Measurements from ENCODE around the gene PSMC3IP. TPM values are rescaled to one million over a fixed set of nuclear protein-coding genes. Genes with fewer than 3 reads are reported as not detected.
"Not testable (repeated sequence)": the region's sequence is repeated elsewhere in the genome, so short reads cannot be mapped to it uniquely, and the experiment has no call there.

The PSMC3IP gene
- total RNA-seq, 2 experiments from 2014 or later: 2.6 to 3.4 TPM

- no peaks in the 10 kb centered on the region for H3K27me3 Mint-ChIP-seq
- no peak overlapping the region for H3K4me3 ChIP-seq (ENCODE audit: low read length)
Observed at GRCh38 chr17:42553161-42553818, 24.2 kb downstream of the PSMC3IP start.

GRCh38 chr17:42552736-42553135, 24.8 kb downstream of the PSMC3IP start, which contains the start of gene HSD17B1:
Gene HSD17B1 (plus strand): TSS chr17:42552923. CDS start chr17:42552934, 11 bp downstream.
- intact Hi-C loops (cut with DNase I, micrococcal nuclease); H3K9me3 Mint-ChIP-seq; H3K27me3 Mint-ChIP-seq; ATAC-seq (ENCODE audit: poor library complexity); H3K36me3 ChIP-seq (ENCODE audit: insufficient read depth, low read length); H3K36me3 Mint-ChIP-seq (ENCODE audit: low read depth); H3K27ac ChIP-seq (ENCODE audit: low read depth in 1 of 2, low read length in 2 of 2); CTCF ChIA-PET; H3K9me3 ChIP-seq (ENCODE audit: control insufficient read depth in 1 of 2, insufficient read depth in 1 of 2, low read length in 2 of 2); DNase-seq; H3K27me3 ChIP-seq (ENCODE audit: control insufficient read depth in 1 of 2, insufficient read depth in 2 of 2, low read length in 2 of 2): not testable (repeated sequence)
- H3K4me3 ChIP-seq (ENCODE audit: low read length): peak within 1 kb of the TSS; percentile 84
- peak within 1 kb of the TSS; percentile 93 for H3K4me3 Mint-ChIP-seq
- H3K4me1 Mint-ChIP-seq (ENCODE audit: low read depth): peaks cover 39% of the 10 kb centered on the region
- POLR2A ChIA-PET: interaction anchor here (1.2 to 2.6 kb wide), 2 partner anchors 17 to 241 kb away, joined by 3 to 14 read pairs; partner anchors contain the start of gene NAGLU
- H3K27ac Mint-ChIP-seq: peak within 1 kb of the TSS; percentile 90
- H3K4me1 ChIP-seq (ENCODE audit: insufficient read depth, low read length): peaks cover 43% of the 10 kb centered on the region

More at GRCh38 chr17:42553161-42553818, 24.2 kb downstream of the PSMC3IP start:
- ATAC-seq (ENCODE audit: poor library complexity) (no peak), DNase-seq (peak in 1 of 14 experiments; percentile 37)
- Histone ChIP-seq H3K27ac (ENCODE audit: low read depth in 1 of 2, low read length in 2 of 2) (no peak overlapping the region), H3K27me3 (ENCODE audit: control insufficient read depth in 1 of 2, insufficient read depth in 2 of 2, low read length in 2 of 2) (no peaks in the 10 kb centered on the region), H3K4me1 (ENCODE audit: insufficient read depth, low read length) (peaks cover 37% of the 10 kb centered on the region), H3K9me3 (ENCODE audit: control insufficient read depth in 1 of 2, insufficient read depth in 1 of 2, low read length in 2 of 2) (no peaks in the 10 kb centered on the region), H3K36me3 (ENCODE audit: insufficient read depth, low read length) (peaks cover 5% of the 10 kb centered on the region)
- H3K4me3 Mint-ChIP-seq: peak overlapping the region; percentile 93
- H3K36me3 Mint-ChIP-seq (ENCODE audit: low read depth): no peaks in the 10 kb centered on the region
- peak overlapping the region; percentile 90 for H3K27ac Mint-ChIP-seq
- H3K9me3 Mint-ChIP-seq: no peaks in the 10 kb centered on the region
- ChIA-PET POLR2A (interaction anchor here (1.1 to 2.6 kb wide), 5 partner anchors 14 to 241 kb away, joined by 3 to 14 read pairs (median 10); partner anchors contain the start of genes MLX, NAGLU and PSMC3IP), CTCF (no interaction called here)
- peaks cover 39% of the 10 kb centered on the region for H3K4me1 Mint-ChIP-seq (ENCODE audit: low read depth)
- TF ChIP-seq CTCF (IDR thresholded peaks at IDR 0.05): no peak
- intact Hi-C loops (cut with DNase I, micrococcal nuclease): no loop called here

GRCh38 chr17:42548993-42549755, 28.4 kb downstream of the PSMC3IP start:
- intact Hi-C loops (cut with DNase I, micrococcal nuclease): loop anchor here in 1 of 2 experiments (1.0 kb wide), 1 partner anchor 27 kb away; no protein-coding TSS in a partner anchor
- DNase-seq: no peak
- Histone ChIP-seq H3K9me3 (ENCODE audit: control insufficient read depth in 1 of 2, insufficient read depth in 1 of 2, low read length in 2 of 2) (no peaks in the 10 kb centered on the region), H3K4me1 (ENCODE audit: insufficient read depth, low read length) (peaks cover 30% of the 10 kb centered on the region), H3K4me3 (ENCODE audit: low read length) (no peak overlapping the region), H3K27me3 (ENCODE audit: control insufficient read depth in 1 of 2, insufficient read depth in 2 of 2, low read length in 2 of 2) (no peaks in the 10 kb centered on the region), H3K27ac (ENCODE audit: low read depth in 1 of 2, low read length in 2 of 2) (no peak overlapping the region), H3K36me3 (ENCODE audit: insufficient read depth, low read length) (peaks cover 5% of the 10 kb centered on the region)
- no peaks in the 10 kb centered on the region for H3K36me3 Mint-ChIP-seq (ENCODE audit: low read depth)
- ATAC-seq (ENCODE audit: poor library complexity): no peak
- POLR2A ChIA-PET: interaction anchor here (0.7 to 2.1 kb wide), 6 partner anchors 12 to 273 kb away, joined by 3 to 20 read pairs (median 5); partner anchors contain the start of genes NAGLU and PSMC3IP
- TF ChIP-seq CTCF (IDR thresholded peaks at IDR 0.05): no peak
- no peaks in the 10 kb centered on the region for H3K9me3 Mint-ChIP-seq
- peaks cover 23% of the 10 kb centered on the region for H3K4me1 Mint-ChIP-seq (ENCODE audit: low read depth)
- H3K27me3 Mint-ChIP-seq: no peaks in the 10 kb centered on the region
- peak overlapping the region; percentile 35 for H3K4me3 Mint-ChIP-seq
- no peak overlapping the region for H3K27ac Mint-ChIP-seq
- CTCF ChIA-PET: interaction anchor here (1.1 to 1.2 kb wide), 2 partner anchors 12 to 29 kb away, joined by 3 read pairs; no protein-coding TSS in a partner anchor

Measured in CD4-positive, alpha-beta T cell (primary cell).